HCT116 (cell line): ENCODE results near the gene OR11A1. TPM values are rescaled to one million over a fixed set of nuclear protein-coding genes. Genes with fewer than 3 reads are reported as not detected.

Experiments
- ATAC-seq: fragments of 200-7000 bp; cut with Tn5 transposase; 2 replicates; pipeline ENCODE4 v1.9.1; 2020; ENCODE audit warnings: mild to moderate bottlenecking, moderate library complexity
- BruUV-seq: library from RNA; stranded (reverse); fragments of 400-500 nt; replicated peaks from 2 replicates; lab custom pipeline; 2021; lab: Mats Ljungman, UMichigan
- CTCF ChIA-PET: fragments of 300-600 bp; sonication (Branson Sonifier 250); formaldehyde crosslinking; loops from one replicate; lab custom pipeline; 2021; ENCODE audit warnings: antibody characterized with exemption; lab: Charles Lee
- POLR2A ChIA-PET: fragments of 300-600, 350-600 bp; sonication (Branson Sonifier 250); formaldehyde crosslinking; loops from one replicate; lab custom pipeline; 2021; ENCODE audit warnings: antibody characterized with exemption; lab: Charles Lee
- RAD21 ChIA-PET, 2 experiments: fragments of 300-600 bp; sonication (Branson Sonifier 250); formaldehyde crosslinking; loops; one replicate each; lab custom pipeline; 2023; ENCODE audit warnings: low total read pairs in 2 of 2; ENCODE audit not compliant: uncharacterized antibody in 2 of 2, unreplicated experiment in 2 of 2, low non-redundant PET in 1 of 2; lab: Charles Lee
- DNase-seq: peaks from one replicate; pipeline ENCODE4 v3.0.0-alpha.2; 2010; ENCODE audit warnings: low read depth, low spot score
- H2AFZ ChIP-seq: fragments of 200-600 bp; shearing (Covaris generic), sonication (generic); 2 replicates; pipeline ENCODE4 v1.6.1; 2017; ENCODE audit warnings: low read depth, mixed run types, mixed read lengths, antibody characterized with exemption, low read length; ENCODE audit not compliant: poor library complexity, severe bottlenecking
- H3K27ac ChIP-seq: 2 replicates; pipeline ENCODE4 v1.5.1; 2012; ENCODE audit warnings: low read depth, low read length
- H3K27me3 ChIP-seq: fragments of 200-600 bp; sonication (generic); 2 replicates; pipeline ENCODE4 v1.6.1; 2016; ENCODE audit warnings: mixed run types, low read length, mixed read lengths; ENCODE audit not compliant: insufficient read depth
- H3K36me3 ChIP-seq, 2 experiments: fragments of 200-500 bp in 1 of 2; fragments of 200-600 bp in 1 of 2; sonication (Bioruptor generic) in 1 of 2; sonication (generic) in 1 of 2; 2 replicates each; pipeline versions ENCODE4 v1.5.1 to v1.6.1; 2014 to 2016; ENCODE audit warnings: low read length in 2 of 2, inconsistent platforms in 1 of 2, mixed read lengths in 1 of 2, mixed run types in 1 of 2; ENCODE audit not compliant: insufficient read depth in 2 of 2, control insufficient read depth in 1 of 2
- H3K4me1 ChIP-seq, 2 experiments: fragments of 200-600 bp in 1 of 2; sonication (generic) in 1 of 2; 2 replicates each; pipeline versions ENCODE4 v1.5.1 to v1.6.1; 2012 to 2017; ENCODE audit warnings: low read length in 2 of 2, inconsistent platforms in 1 of 2, mild to moderate bottlenecking in 1 of 2, mixed read lengths in 1 of 2, mixed run types in 1 of 2, moderate library complexity in 1 of 2; ENCODE audit not compliant: insufficient read depth in 2 of 2, control insufficient read depth in 1 of 2
- H3K4me2 ChIP-seq: fragments of 200-600 bp; sonication (generic); 2 replicates; pipeline ENCODE4 v1.6.1; 2017; ENCODE audit warnings: mixed run types, low read length, mixed read lengths
- H3K4me3 ChIP-seq, 2 experiments: fragments of 200-600 bp in 1 of 2; sonication (generic) in 1 of 2; replicated peaks in 1 of 2; 2 replicates each; pipeline ENCODE4 v1.5.1; 2011 to 2016; ENCODE audit warnings: low read length in 2 of 2, control low read depth in 1 of 2, low read depth in 1 of 2, mild to moderate bottlenecking in 1 of 2, mixed read lengths in 1 of 2, mixed run types in 1 of 2
- H3K79me2 ChIP-seq: fragments of 200-600 bp; sonication (generic); 2 replicates; pipeline ENCODE4 v1.6.1; 2017; ENCODE audit warnings: mild to moderate bottlenecking, mixed run types, low read length, moderate library complexity, mixed read lengths; ENCODE audit not compliant: insufficient read depth
- H3K9ac ChIP-seq: fragments of 200-600 bp; sonication (generic); 2 replicates; pipeline ENCODE4 v1.6.1; 2016; ENCODE audit warnings: low read length, mixed read lengths
- H3K9me2 ChIP-seq: fragments of 200-600 bp; sonication (generic), shearing (Covaris generic); 2 replicates; pipeline ENCODE4 v1.6.1; 2017; ENCODE audit warnings: mixed run types, mild to moderate bottlenecking, moderate library complexity; ENCODE audit not compliant: insufficient read depth
- H3K9me3 ChIP-seq, 2 experiments: fragments of 200-500 bp in 1 of 2; fragments of 200-600 bp in 1 of 2; sonication (Bioruptor generic) in 1 of 2; sonication (generic) in 1 of 2; 2 replicates each; pipeline ENCODE4 v1.6.1; 2014 to 2017; ENCODE audit warnings: low read length in 2 of 2, mixed read lengths in 2 of 2, inconsistent platforms in 1 of 2, low read depth in 1 of 2, mild to moderate bottlenecking in 1 of 2, mixed run types in 1 of 2, moderate library complexity in 1 of 2; ENCODE audit not compliant: control insufficient read depth in 1 of 2, insufficient read depth in 1 of 2
- H4K20me1 ChIP-seq: fragments of 200-600 bp; sonication (generic), shearing (Covaris generic); 2 replicates; pipeline ENCODE4 v1.6.1; 2017; ENCODE audit warnings: mixed run types, mild to moderate bottlenecking, moderate library complexity; ENCODE audit not compliant: insufficient read depth
- ATF3 ChIP-seq: IDR thresholded peaks from 2 replicates; pipeline ENCODE4 v1.6.1; 2012
- CBX3 ChIP-seq: IDR thresholded peaks from 2 replicates; pipeline ENCODE4 v1.6.1; 2012; ENCODE audit warnings: low read depth
- CTCF ChIP-seq, 3 experiments: fragments of 200-600 bp in 1 of 3; sonication (generic) in 1 of 3; IDR thresholded peaks in 2 of 3; conservative IDR thresholded peaks in 1 of 3; 2 replicates each; pipeline ENCODE4 v1.5.1; 2012 to 2017; ENCODE audit warnings: low read depth in 2 of 3, low read length in 2 of 3, antibody characterized with exemption in 1 of 3, borderline replicate concordance in 1 of 3, control low read depth in 1 of 3, mild to moderate bottlenecking in 1 of 3, mixed read lengths in 1 of 3, mixed run types in 1 of 3, moderate library complexity in 1 of 3; ENCODE audit not compliant: insufficient read depth in 1 of 3
- EGR1 ChIP-seq: IDR thresholded peaks from 2 replicates; pipeline ENCODE4 v1.6.1; 2012; ENCODE audit warnings: low read depth
- EZH2 ChIP-seq: fragments of 200-600 bp; sonication (generic); IDR thresholded peaks from 2 replicates; pipeline ENCODE4 v1.6.1; 2017; ENCODE audit warnings: antibody characterized with exemption, mixed run types
- EZH2phosphoT487 ChIP-seq: fragments of 200-600 bp; IDR thresholded peaks from 2 replicates; pipeline ENCODE4 v1.6.1; 2018; ENCODE audit warnings: antibody characterized with exemption, borderline replicate concordance
- FOSL1 ChIP-seq: IDR thresholded peaks from 2 replicates; pipeline ENCODE4 v1.6.1; 2012; ENCODE audit warnings: low read depth
- POLR2A ChIP-seq: IDR thresholded peaks from 2 replicates; pipeline ENCODE4 v1.7.0; 2011; ENCODE audit warnings: borderline replicate concordance; ENCODE audit not compliant: insufficient read depth, insufficient read length; ENCODE audit errors: extremely low read depth
- POLR2AphosphoS5 ChIP-seq: IDR thresholded peaks from 2 replicates; pipeline ENCODE4 v1.6.1; 2011; ENCODE audit warnings: mild to moderate bottlenecking, low read depth, low read length, moderate library complexity
- REST ChIP-seq: IDR thresholded peaks from 2 replicates; pipeline ENCODE4 v1.6.1; 2012; ENCODE audit warnings: low read depth
- SIN3A ChIP-seq: IDR thresholded peaks from 2 replicates; pipeline ENCODE4 v1.6.1; 2012; ENCODE audit warnings: low read depth
- SP1 ChIP-seq: IDR thresholded peaks from 2 replicates; pipeline ENCODE4 v1.6.1; 2012; ENCODE audit warnings: low read depth
- TCF7L2 ChIP-seq: IDR thresholded peaks from 2 replicates; pipeline ENCODE4 v1.7.0; 2011; ENCODE audit warnings: borderline replicate concordance, inconsistent platforms; ENCODE audit not compliant: insufficient read depth, insufficient read length; ENCODE audit errors: extremely low read depth
- YY1 ChIP-seq: IDR thresholded peaks from 2 replicates; pipeline ENCODE4 v1.6.1; 2011; ENCODE audit warnings: low read length, low read depth, moderate library complexity, mild to moderate bottlenecking; ENCODE audit not compliant: insufficient replicate concordance; ENCODE audit errors: extremely low read depth
- ZBTB33 ChIP-seq: IDR thresholded peaks from 2 replicates; pipeline ENCODE4 v1.6.1; 2011; ENCODE audit warnings: mild to moderate bottlenecking, low read length, moderate library complexity; ENCODE audit not compliant: insufficient replicate concordance; ENCODE audit errors: extremely low read depth
- ZFX ChIP-seq: fragments of 450-650 bp; IDR thresholded peaks from 2 replicates; pipeline ENCODE4 v1.6.1; 2017
- ZNF274 ChIP-seq: fragments of 200-500 bp; sonication (Bioruptor generic); IDR thresholded peaks from 2 replicates; pipeline ENCODE4 v1.6.1; 2014; ENCODE audit warnings: mild to moderate bottlenecking, low read depth, low read length, inconsistent platforms
- intact Hi-C: fragments of 100-400 bp; cut with micrococcal nuclease; formaldehyde crosslinking; loops from 2 replicates; pipeline ENCODE4 v1.10.0; 2022
- total RNA-seq: library from RNA; stranded (reverse); gene quantifications from one replicate; pipeline ENCODE4 v1.2.1, GENCODE V29; 2021; ENCODE audit not compliant: unreplicated experiment

OR11A1 gene
- total RNA-seq, 1 experiment from 2014 or later, result not detected

GRCh38 chr6:29395331-29395730 lies 61.5 kb downstream of the OR11A1 start, which contains the start of gene OR12D2:
Gene OR12D2, plus strand, starts transcription at chr6:29395631. Its CDS starts 1,069 bp downstream, at chr6:29396700.
- no peaks in the 10 kb centered on the region for H3K36me3 ChIP-seq
- no TSS peak for BruUV-seq
- H3K4me2 ChIP-seq, result no peak within 1 kb of the TSS
- ChIA-PET CTCF (no interaction called here), POLR2A (no interaction called here), RAD21 (no interaction called here)
- H3K27ac ChIP-seq, result no peak within 1 kb of the TSS
- no peaks in the 10 kb centered on the region for H3K27me3 ChIP-seq
- H3K9ac ChIP-seq, result no peak within 1 kb of the TSS
- no peaks in the 10 kb centered on the region for H4K20me1 ChIP-seq
- DNase-seq (no peak), ATAC-seq (no peak)
- no peaks in the 10 kb centered on the region for H3K79me2 ChIP-seq
- H3K4me3 ChIP-seq, result no peak within 1 kb of the TSS
- no peak within 1 kb of the TSS for H2AFZ ChIP-seq
- TF ChIP-seq EZH2 (no peak), CTCF (IDR thresholded peaks at IDR 0.05 in 2 of 3, conservative IDR thresholded peaks at IDR 0.05 in 1 of 3; ENCODE audit: borderline replicate concordance in 1 of 3, insufficient read depth in 1 of 3, low read depth in 2 of 3, low read length in 2 of 3) (no peak), TCF7L2 (no peak), REST (no peak), ATF3 (no peak), ZBTB33 (no peak), POLR2AphosphoS5 (no peak), CBX3 (no peak), SIN3A (no peak), ZNF274 (no peak), ZFX (no peak), SP1 (no peak), YY1 (no peak), EZH2phosphoT487 (no peak), POLR2A (no peak), EGR1 (no peak), FOSL1 (no peak)
- intact Hi-C loops, result no loop called here
- no peaks in the 10 kb centered on the region for H3K9me2 ChIP-seq
- no peaks in the 10 kb centered on the region for H3K9me3 ChIP-seq
- no peaks in the 10 kb centered on the region for H3K4me1 ChIP-seq
